MM.1S (cell line): Measurements from ENCODE around the gene NRG3.

Experiments
- DNase-seq: peaks from one replicate; pipeline ENCODE4 v3.0.0-alpha.2; 2015
- H2AFZ ChIP-seq: fragments of 300-600 bp; sonication (generic); 2 replicates; pipeline ENCODE4 v1.6.0; 2016; ENCODE audit warnings: antibody characterized with exemption, low read length
- H3F3A ChIP-seq: fragments of 300-600 bp; sonication (generic); 2 replicates; pipeline ENCODE4 v1.6.1; 2016; ENCODE audit warnings: mild to moderate bottlenecking, antibody characterized with exemption, low read length, moderate library complexity, mixed read lengths; ENCODE audit not compliant: insufficient read depth
- H3K27ac ChIP-seq: fragments of 300-600 bp; sonication (generic); 2 replicates; pipeline ENCODE4 v1.5.1; 2016; ENCODE audit warnings: mild to moderate bottlenecking, low read length
- H3K27me3 ChIP-seq: fragments of 300-600 bp; sonication (generic); replicated peaks from 2 replicates; pipeline ENCODE4 v1.6.0; 2016; ENCODE audit warnings: low read length; ENCODE audit not compliant: insufficient read depth
- H3K36me3 ChIP-seq: fragments of 300-600 bp; sonication (generic); replicated peaks from 2 replicates; pipeline ENCODE4 v1.6.1; 2016; ENCODE audit warnings: mild to moderate bottlenecking, low read length, mixed read lengths; ENCODE audit not compliant: insufficient read depth
- H3K4me1 ChIP-seq: fragments of 300-600 bp; sonication (generic); 2 replicates; pipeline ENCODE4 v1.6.1; 2016; ENCODE audit warnings: low read length, mixed read lengths
- H3K4me2 ChIP-seq: fragments of 300-600 bp; sonication (generic); 2 replicates; pipeline ENCODE4 v1.6.0; 2016; ENCODE audit warnings: low read depth, low read length
- H3K4me3 ChIP-seq: fragments of 300-600 bp; sonication (generic); 2 replicates; pipeline ENCODE4 v1.5.1; 2016; ENCODE audit warnings: low read length, mixed read lengths
- H3K79me2 ChIP-seq: fragments of 300-600 bp; sonication (generic); 2 replicates; pipeline ENCODE4 v1.6.1; 2016; ENCODE audit warnings: mixed run types, low read length, mixed read lengths
- H3K9ac ChIP-seq: fragments of 300-600 bp; sonication (generic); 2 replicates; pipeline ENCODE4 v1.6.1; 2016; ENCODE audit warnings: low read length, mixed read lengths
- H3K9me2 ChIP-seq: fragments of 300-600 bp; sonication (generic); replicated peaks from 2 replicates; pipeline ENCODE4 v1.6.1; 2016; ENCODE audit warnings: mild to moderate bottlenecking, low read length, mixed read lengths; ENCODE audit not compliant: insufficient read depth
- H3K9me3 ChIP-seq: fragments of 300-600 bp; sonication (generic); replicated peaks from 2 replicates; pipeline ENCODE4 v1.6.1; 2016; ENCODE audit warnings: mild to moderate bottlenecking, low read length, mixed read lengths; ENCODE audit not compliant: insufficient read depth
- H4K20me1 ChIP-seq: fragments of 300-600 bp; sonication (generic); 2 replicates; pipeline ENCODE4 v1.6.1; 2016; ENCODE audit warnings: mild to moderate bottlenecking, low read length, moderate library complexity, mixed read lengths; ENCODE audit not compliant: insufficient read depth
- EZH2 ChIP-seq: fragments of 300-600 bp; sonication (generic); optimal IDR thresholded peaks from 2 replicates; pipeline ENCODE3; 2017; ENCODE audit warnings: low read depth, mild to moderate bottlenecking, antibody characterized with exemption, low read length, mixed read lengths
- EZH2phosphoT487 ChIP-seq: fragments of 300-600 bp; sonication (generic); IDR thresholded peaks from 2 replicates; pipeline ENCODE4 v1.6.1; 2018; ENCODE audit warnings: antibody characterized with exemption, low read length
- TF ChIP-seq, protein P1 (sequence below): fragments of 300-600 bp; sonication (generic); IDR thresholded peaks from 2 replicates; pipeline ENCODE4 v1.5.1; 2016; ENCODE audit warnings: antibody characterized with exemption, low read length, mixed read lengths

Gene NRG3

DNA sequence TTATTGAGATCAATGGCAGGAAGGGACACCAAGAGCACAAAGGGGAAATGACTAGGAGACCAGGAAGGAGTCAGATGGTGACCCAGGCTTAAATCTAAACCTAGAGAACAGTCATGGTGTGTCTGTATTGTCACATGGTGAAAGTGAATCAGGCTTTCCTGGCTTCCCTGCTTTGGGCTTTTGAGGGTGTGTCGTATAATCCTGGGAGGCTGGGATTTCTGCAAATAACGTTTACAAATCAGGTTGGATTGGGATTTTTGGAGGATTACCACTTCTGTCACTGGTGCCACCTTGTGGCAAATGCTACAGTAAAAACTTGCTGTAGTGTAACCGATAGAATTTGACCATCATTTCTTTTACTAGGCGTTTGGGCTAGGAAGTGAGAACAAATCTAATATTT, 502.6 kb downstream of the NRG3 start:
- Histone ChIP-seq H3K9me3 (no peaks in the 10 kb centered on the region), H3K27me3 (no peaks in the 10 kb centered on the region), H3K9me2 (no peaks in the 10 kb centered on the region), H3K4me3 (no peak overlapping the region), H3K4me1 (no peaks in the 10 kb centered on the region), H3K79me2 (no peaks in the 10 kb centered on the region), H3F3A (no peaks in the 10 kb centered on the region), H4K20me1 (no peaks in the 10 kb centered on the region), H3K9ac (no peak overlapping the region), H3K36me3 (no peaks in the 10 kb centered on the region), H2AFZ (no peak overlapping the region), H3K4me2 (no peak overlapping the region), H3K27ac (no peak overlapping the region)
- TF ChIP-seq EZH2 (no peak), EZH2phosphoT487 (no peak)
- TF ChIP-seq, protein P1, sequence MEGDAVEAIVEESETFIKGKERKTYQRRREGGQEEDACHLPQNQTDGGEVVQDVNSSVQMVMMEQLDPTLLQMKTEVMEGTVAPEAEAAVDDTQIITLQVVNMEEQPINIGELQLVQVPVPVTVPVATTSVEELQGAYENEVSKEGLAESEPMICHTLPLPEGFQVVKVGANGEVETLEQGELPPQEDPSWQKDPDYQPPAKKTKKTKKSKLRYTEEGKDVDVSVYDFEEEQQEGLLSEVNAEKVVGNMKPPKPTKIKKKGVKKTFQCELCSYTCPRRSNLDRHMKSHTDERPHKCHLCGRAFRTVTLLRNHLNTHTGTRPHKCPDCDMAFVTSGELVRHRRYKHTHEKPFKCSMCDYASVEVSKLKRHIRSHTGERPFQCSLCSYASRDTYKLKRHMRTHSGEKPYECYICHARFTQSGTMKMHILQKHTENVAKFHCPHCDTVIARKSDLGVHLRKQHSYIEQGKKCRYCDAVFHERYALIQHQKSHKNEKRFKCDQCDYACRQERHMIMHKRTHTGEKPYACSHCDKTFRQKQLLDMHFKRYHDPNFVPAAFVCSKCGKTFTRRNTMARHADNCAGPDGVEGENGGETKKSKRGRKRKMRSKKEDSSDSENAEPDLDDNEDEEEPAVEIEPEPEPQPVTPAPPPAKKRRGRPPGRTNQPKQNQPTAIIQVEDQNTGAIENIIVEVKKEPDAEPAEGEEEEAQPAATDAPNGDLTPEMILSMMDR = peak; percentile 35
- DNase-seq = no peak

DNA sequence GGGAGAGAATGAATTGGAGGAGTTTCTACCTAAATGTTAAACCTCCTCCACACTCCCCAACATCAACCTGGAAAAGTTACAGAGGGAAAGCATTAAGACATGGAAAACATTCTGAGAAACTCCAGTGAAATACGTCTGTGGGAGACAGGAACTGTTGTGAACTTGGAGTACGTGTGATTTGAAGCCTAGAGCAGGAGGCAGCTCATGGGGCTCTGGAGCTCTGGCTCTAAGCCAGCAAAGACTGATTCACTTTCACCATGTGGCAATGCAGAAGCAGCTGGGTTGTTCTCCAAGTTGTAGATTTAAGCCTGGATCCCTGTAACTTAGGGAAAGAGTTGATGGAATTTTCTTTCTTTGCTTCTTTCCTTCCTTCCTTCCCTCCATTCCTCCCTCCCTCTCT, 503.2 kb downstream of the NRG3 start:
- no peaks in the 10 kb centered on the region for H3K9me2 ChIP-seq
- H3K9ac ChIP-seq = no peak overlapping the region
- no peaks in the 10 kb centered on the region for H3K36me3 ChIP-seq
- H3K4me2 ChIP-seq = no peak overlapping the region
- no peaks in the 10 kb centered on the region for H4K20me1 ChIP-seq
- H3K27ac ChIP-seq = no peak overlapping the region
- no peaks in the 10 kb centered on the region for H3K9me3 ChIP-seq
- TF ChIP-seq EZH2 (no peak), EZH2phosphoT487 (no peak)
- TF ChIP-seq, protein P1 = no peak
- no peak overlapping the region for H2AFZ ChIP-seq
- H3K27me3 ChIP-seq = no peaks in the 10 kb centered on the region
- no peaks in the 10 kb centered on the region for H3F3A ChIP-seq
- no peak for DNase-seq
- no peaks in the 10 kb centered on the region for H3K4me1 ChIP-seq
- H3K79me2 ChIP-seq = no peaks in the 10 kb centered on the region
- no peak overlapping the region for H3K4me3 ChIP-seq

DNA sequence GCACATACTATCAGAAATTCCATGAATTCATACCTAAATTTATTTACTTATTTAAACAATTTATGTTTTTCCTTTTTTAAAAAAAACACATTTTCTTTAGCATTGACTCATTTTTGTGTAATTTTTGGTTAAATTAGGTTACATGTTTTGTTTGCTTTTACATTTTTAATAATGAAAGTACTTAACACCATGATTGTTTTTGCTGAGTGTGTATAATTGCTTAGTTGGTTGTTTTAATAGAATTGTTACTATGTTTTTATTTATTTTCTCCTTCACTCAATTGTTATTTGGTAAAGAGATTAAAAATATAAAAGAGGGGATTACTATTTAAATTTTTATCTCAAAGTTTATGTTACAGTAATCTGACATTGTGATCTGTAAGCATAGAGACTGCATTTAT, 508.4 kb downstream of the NRG3 start:
- Histone ChIP-seq H3F3A (no peaks in the 10 kb centered on the region), H3K36me3 (no peaks in the 10 kb centered on the region), H3K9me3 (no peaks in the 10 kb centered on the region), H3K27me3 (no peaks in the 10 kb centered on the region), H4K20me1 (no peaks in the 10 kb centered on the region), H3K4me1 (no peaks in the 10 kb centered on the region), H3K9me2 (no peaks in the 10 kb centered on the region), H2AFZ (no peak overlapping the region), H3K4me2 (no peak overlapping the region), H3K27ac (no peak overlapping the region), H3K9ac (no peak overlapping the region), H3K79me2 (no peaks in the 10 kb centered on the region), H3K4me3 (no peak overlapping the region)
- no peak for DNase-seq
- TF ChIP-seq, protein P1 = no peak
- no peak for TF ChIP-seq EZH2phosphoT487
- TF ChIP-seq EZH2 = no peak
